ENCODE results near the gene BCL7A.
"Not testable (repeated sequence)": the region's sequence is repeated elsewhere in the genome, so short reads cannot be mapped to it uniquely, and the experiment has no call there.

BCL7A gene

GRCh38 chr12:121980892-121981272, 40.8 kb upstream of the BCL7A start:
- Histone ChIP-seq H3K9me3 (no peaks in the 10 kb centered on the region), H3K4me1 (no peaks in the 10 kb centered on the region)

GRCh38 chr12:121981456-121981855, 40.2 kb upstream of the BCL7A start:
- TF ChIP-seq CTCF (IDR thresholded peaks at IDR 0.05; ENCODE audit: low read depth, low read length): no peak
- Histone ChIP-seq H3K27me3 (no peaks in the 10 kb centered on the region), H3K4me1 (no peaks in the 10 kb centered on the region), H3K9me3 (no peaks in the 10 kb centered on the region), H3K36me3 (no peaks in the 10 kb centered on the region), H3K4me3 (ENCODE audit: low read depth, low read length) (no peak overlapping the region)
- DNase-seq: no peak

More at GRCh38 chr12:121980892-121981272, 40.8 kb upstream of the BCL7A start:
- no peak for TF ChIP-seq CTCF (IDR thresholded peaks at IDR 0.05; ENCODE audit: low read depth, low read length)
- H3K36me3 ChIP-seq: no peaks in the 10 kb centered on the region
- H3K4me3 ChIP-seq (ENCODE audit: low read depth, low read length): no peak overlapping the region
- DNase-seq: no peak
- H3K27me3 ChIP-seq: no peaks in the 10 kb centered on the region

GRCh38 chr12:121982950-121983349, 38.7 kb upstream of the BCL7A start:
- Histone ChIP-seq H3K4me3 (ENCODE audit: low read depth, low read length) (no peak overlapping the region), H3K27me3 (no peaks in the 10 kb centered on the region), H3K36me3 (no peaks in the 10 kb centered on the region), H3K4me1 (no peaks in the 10 kb centered on the region), H3K9me3 (no peaks in the 10 kb centered on the region)
- no peak for TF ChIP-seq CTCF (IDR thresholded peaks at IDR 0.05; ENCODE audit: low read depth, low read length)
- DNase-seq: no peak

- Histone ChIP-seq H3K4me3 (ENCODE audit: low read depth, low read length) (no peak overlapping the region), H3K4me1 (no peaks in the 10 kb centered on the region), H3K27me3 (no peaks in the 10 kb centered on the region), H3K9me3 (no peaks in the 10 kb centered on the region), H3K36me3 (no peaks in the 10 kb centered on the region)
- no peak for TF ChIP-seq CTCF (IDR thresholded peaks at IDR 0.05; ENCODE audit: low read depth, low read length)
- DNase-seq: no peak
Observed at GRCh38 chr12:121983536-121984210, 38.0 kb upstream of the BCL7A start.

- no peak for DNase-seq
- no peak overlapping the region for H3K4me3 ChIP-seq (ENCODE audit: low read depth, low read length)
- H3K9me3 ChIP-seq: no peaks in the 10 kb centered on the region
- no peaks in the 10 kb centered on the region for H3K36me3 ChIP-seq
- no peaks in the 10 kb centered on the region for H3K27me3 ChIP-seq
- H3K4me1 ChIP-seq: no peaks in the 10 kb centered on the region
- TF ChIP-seq CTCF (IDR thresholded peaks at IDR 0.05; ENCODE audit: low read depth, low read length): no peak
Observed at GRCh38 chr12:121986489-121987245, 35.0 kb upstream of the BCL7A start.

GRCh38 chr12:121988519-121988918, 33.2 kb upstream of the BCL7A start:
- not testable (repeated sequence) for H3K4me3 ChIP-seq (ENCODE audit: low read depth, low read length); H3K9me3 ChIP-seq; H3K4me1 ChIP-seq; H3K27me3 ChIP-seq; DNase-seq; H3K36me3 ChIP-seq

All from BE2C (cell line).